Sigmoid colon (tissue), 4 donors: Measurements from ENCODE around the gene ADAM21.

ENCODE experiments used
- POLR2A ChIP-seq, 2 donors: fragments of 450-650 bp; IDR thresholded peaks; one replicate each; pipeline ENCODE4 v1.6.1; 2016; ENCODE audit warnings: antibody characterized with exemption in 2 of 2, mild to moderate bottlenecking in 2 of 2, moderate library complexity in 2 of 2
- POLR2AphosphoS5 ChIP-seq, 4 donors: sonication (generic); formaldehyde crosslinking; IDR thresholded peaks; one replicate each; pipeline ENCODE4 v1.6.1; 2017; ENCODE audit warnings: antibody characterized with exemption in 4 of 4
- TF ChIP-seq, protein P1 (sequence below), 4 experiments: fragments of 450-650 bp in 3 of 4; fragments of 200-600 bp in 1 of 4; IDR thresholded peaks; one replicate each; pipeline ENCODE4 v1.5.1; 2016 to 2019; ENCODE audit warnings: antibody characterized with exemption in 4 of 4, mild to moderate bottlenecking in 3 of 4, moderate library complexity in 2 of 4

DNA sequence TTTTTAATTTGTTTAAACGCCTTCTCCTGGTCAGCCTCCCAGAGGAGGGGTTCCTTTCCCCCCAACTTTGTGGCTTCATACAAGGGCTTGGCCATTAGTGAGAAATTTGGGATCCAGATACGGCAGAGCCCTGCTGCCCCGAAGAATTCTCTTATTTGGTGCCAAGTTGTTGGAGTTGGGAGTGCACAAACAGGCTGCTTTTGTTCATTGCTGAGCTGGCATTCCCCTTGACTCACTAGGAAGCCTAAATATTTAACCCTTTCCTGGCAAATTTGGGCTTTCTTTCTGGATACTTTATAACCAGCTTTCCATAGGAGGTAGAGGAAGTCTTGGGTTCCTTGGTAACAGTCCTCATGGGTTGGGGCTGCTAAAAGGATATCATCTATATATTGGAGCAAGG lies 10.3 kb upstream of the ADAM21 start:
- TF ChIP-seq, protein P1, sequence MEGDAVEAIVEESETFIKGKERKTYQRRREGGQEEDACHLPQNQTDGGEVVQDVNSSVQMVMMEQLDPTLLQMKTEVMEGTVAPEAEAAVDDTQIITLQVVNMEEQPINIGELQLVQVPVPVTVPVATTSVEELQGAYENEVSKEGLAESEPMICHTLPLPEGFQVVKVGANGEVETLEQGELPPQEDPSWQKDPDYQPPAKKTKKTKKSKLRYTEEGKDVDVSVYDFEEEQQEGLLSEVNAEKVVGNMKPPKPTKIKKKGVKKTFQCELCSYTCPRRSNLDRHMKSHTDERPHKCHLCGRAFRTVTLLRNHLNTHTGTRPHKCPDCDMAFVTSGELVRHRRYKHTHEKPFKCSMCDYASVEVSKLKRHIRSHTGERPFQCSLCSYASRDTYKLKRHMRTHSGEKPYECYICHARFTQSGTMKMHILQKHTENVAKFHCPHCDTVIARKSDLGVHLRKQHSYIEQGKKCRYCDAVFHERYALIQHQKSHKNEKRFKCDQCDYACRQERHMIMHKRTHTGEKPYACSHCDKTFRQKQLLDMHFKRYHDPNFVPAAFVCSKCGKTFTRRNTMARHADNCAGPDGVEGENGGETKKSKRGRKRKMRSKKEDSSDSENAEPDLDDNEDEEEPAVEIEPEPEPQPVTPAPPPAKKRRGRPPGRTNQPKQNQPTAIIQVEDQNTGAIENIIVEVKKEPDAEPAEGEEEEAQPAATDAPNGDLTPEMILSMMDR (IDR thresholded peaks at IDR 0.05) = no peak
- no peak for TF ChIP-seq POLR2A (IDR thresholded peaks at IDR 0.05)
- no peak for TF ChIP-seq POLR2AphosphoS5 (IDR thresholded peaks at IDR 0.05)
